AG04450 (cell line): Measurements from ENCODE around the gene PLEKHA8. TPM values are rescaled to one million over a fixed set of nuclear protein-coding genes. Genes with fewer than 3 reads are reported as not detected.

ENCODE experiments used
- CTCF ChIA-PET: fragments of 300-600, 350-600 bp; formaldehyde crosslinking; extraction: SDS; loops from one replicate; lab custom pipeline; 2022; ENCODE audit warnings: antibody characterized with exemption, inconsistent platforms; lab: Charles Lee
- POLR2A ChIA-PET: fragments of 350-600 bp; formaldehyde crosslinking; extraction: SDS; loops from one replicate; lab custom pipeline; 2021; ENCODE audit warnings: antibody characterized with exemption, inconsistent platforms; lab: Yijun Ruan, JAX
- DNase-seq: peaks from one replicate; pipeline ENCODE4 v3.0.0-alpha.2; 2011; ENCODE audit warnings: low read depth, low spot score
- H3K27ac ChIP-seq: one replicate; pipeline ENCODE4 v1.5.1; 2012; ENCODE audit warnings: low read depth, low read length, control low read depth
- H3K27me3 ChIP-seq: one replicate; pipeline ENCODE4 v1.6.0; 2012; ENCODE audit warnings: low read length; ENCODE audit not compliant: control insufficient read depth, insufficient read depth
- H3K4me3 ChIP-seq: 2 replicates; pipeline ENCODE4 v1.5.1; 2011; ENCODE audit warnings: mild to moderate bottlenecking, low read depth, low read length, control low read depth
- H3K9me3 ChIP-seq: 2 replicates; pipeline ENCODE4 v1.5.1; 2012; ENCODE audit warnings: low read length; ENCODE audit not compliant: control insufficient read depth, insufficient read depth
- polyA plus RNA-seq: library from polyadenylated mRNA; depleted of rRNA; stranded (reverse); fragments of >200 nt; gene quantifications from 2 replicates; pipeline ENCODE4 v1.2.3, GENCODE V29; 2011
- TF ChIP-seq, protein P1 (sequence below): IDR thresholded peaks from 2 replicates; pipeline ENCODE4 v1.5.1; 2011; ENCODE audit warnings: low read depth, low read length, control low read depth, inconsistent platforms

The PLEKHA8 gene
- polyA plus RNA-seq, 1 experiment: 12.6 TPM

DNA sequence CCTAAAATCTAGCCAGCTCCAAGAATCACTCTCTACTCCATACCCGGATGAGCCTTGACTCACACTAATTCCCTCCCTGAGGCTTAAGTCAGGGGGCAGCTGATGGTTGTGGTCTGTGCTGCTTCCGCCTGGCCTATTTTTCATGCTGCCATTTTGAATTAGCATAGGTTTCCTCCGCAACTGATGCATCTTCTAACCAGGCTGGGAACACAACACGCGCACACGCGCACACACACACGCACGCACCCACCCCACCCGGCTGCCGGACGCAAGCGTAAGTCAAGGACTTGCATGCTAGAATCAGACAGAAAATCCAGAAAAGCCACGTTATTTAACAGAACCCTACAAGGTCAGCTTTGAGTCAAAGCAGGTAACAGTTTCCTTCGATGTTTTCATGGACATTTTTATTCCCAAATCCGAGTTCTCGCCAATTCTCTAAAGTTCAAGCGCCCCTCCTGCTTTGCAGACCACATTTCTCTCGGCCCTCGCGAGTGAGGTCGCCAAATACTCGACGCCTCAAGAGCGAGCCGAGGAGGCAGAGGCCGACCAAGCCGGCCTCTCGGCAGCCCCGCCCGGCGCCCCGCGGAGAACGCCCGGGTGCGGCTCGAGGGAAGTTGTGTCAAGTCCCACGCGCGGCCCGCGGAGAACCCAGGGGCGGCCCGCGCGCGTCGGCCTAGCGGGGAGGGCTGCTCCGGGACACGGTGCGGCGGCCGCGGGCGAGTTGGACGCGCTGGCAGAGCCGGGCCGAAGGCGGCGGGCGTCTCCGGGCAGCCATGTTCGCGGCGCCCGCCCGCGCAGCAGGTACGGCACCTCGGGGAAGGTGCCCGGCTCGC is 39.6 kb upstream of the PLEKHA8 start:
- TF ChIP-seq, protein P1, sequence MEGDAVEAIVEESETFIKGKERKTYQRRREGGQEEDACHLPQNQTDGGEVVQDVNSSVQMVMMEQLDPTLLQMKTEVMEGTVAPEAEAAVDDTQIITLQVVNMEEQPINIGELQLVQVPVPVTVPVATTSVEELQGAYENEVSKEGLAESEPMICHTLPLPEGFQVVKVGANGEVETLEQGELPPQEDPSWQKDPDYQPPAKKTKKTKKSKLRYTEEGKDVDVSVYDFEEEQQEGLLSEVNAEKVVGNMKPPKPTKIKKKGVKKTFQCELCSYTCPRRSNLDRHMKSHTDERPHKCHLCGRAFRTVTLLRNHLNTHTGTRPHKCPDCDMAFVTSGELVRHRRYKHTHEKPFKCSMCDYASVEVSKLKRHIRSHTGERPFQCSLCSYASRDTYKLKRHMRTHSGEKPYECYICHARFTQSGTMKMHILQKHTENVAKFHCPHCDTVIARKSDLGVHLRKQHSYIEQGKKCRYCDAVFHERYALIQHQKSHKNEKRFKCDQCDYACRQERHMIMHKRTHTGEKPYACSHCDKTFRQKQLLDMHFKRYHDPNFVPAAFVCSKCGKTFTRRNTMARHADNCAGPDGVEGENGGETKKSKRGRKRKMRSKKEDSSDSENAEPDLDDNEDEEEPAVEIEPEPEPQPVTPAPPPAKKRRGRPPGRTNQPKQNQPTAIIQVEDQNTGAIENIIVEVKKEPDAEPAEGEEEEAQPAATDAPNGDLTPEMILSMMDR: no peak
- Histone ChIP-seq H3K4me3 (peak overlapping the region; percentile 82), H3K27me3 (no peaks in the 10 kb centered on the region), H3K27ac (peak overlapping the region; percentile 91), H3K9me3 (peaks cover 4% of the 10 kb centered on the region)
- CTCF ChIA-PET: interaction anchor here (1.0 to 2.3 kb wide), 3 partner anchors 11 to 87 kb away, joined by 3 to 11 read pairs (median 10); no protein-coding TSS in a partner anchor
- no peak for DNase-seq
- POLR2A ChIA-PET: no interaction called here

DNA sequence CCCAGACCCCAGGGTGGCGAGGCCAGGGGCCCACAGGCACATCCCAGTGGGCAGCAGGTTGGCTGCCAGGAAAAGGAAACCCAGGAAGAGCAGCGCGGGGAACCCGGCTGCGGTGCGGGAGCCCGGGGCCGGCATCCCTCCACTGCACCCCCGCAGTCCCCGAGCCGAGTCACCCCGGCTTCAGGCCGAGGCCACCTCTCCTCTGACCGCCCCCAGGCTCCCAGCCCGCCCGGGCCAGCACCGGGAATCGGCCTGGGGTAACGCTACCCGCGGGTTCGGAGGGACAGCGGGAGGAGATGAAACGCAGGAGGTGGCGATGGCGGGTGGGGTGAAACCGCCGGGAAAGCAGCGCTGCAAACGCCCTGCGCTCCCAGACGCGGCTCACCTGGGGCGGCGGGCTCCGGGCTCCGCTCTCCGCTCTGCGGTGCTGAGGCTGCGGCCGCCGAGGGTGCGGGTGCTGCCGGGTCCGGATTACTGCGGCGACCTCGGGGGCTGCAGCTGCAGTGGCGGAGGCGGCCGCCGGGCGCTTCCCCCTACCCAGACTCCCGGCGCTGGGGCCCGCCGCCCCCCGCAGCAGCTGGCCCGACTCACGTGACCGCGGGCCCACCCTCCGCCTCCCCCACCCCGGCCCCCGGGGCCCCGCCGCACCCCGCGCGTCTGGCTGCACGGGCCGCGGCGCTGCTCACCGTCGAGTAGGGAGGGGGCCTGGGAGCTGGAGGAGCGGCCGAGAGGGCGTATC is 38.8 kb upstream of the PLEKHA8 start, which contains the start of gene SCRN1:
SCRN1 (minus strand) TSS at position 545 of the 739 bp plus-strand sequence. CDS start 20,734 bp downstream, outside the sequence.
- TF ChIP-seq, protein P1: no peak
- Histone ChIP-seq H3K27me3 (no peaks in the 10 kb centered on the region), H3K4me3 (peak within 1 kb of the TSS; percentile 82), H3K27ac (peak within 1 kb of the TSS; percentile 91), H3K9me3 (peaks cover 4% of the 10 kb centered on the region)
- CTCF ChIA-PET: no interaction called here
- POLR2A ChIA-PET: interaction anchor here (0.7 kb wide), 1 partner anchor 8 kb away, joined by 6 read pairs; no protein-coding TSS in a partner anchor
- no peak for DNase-seq

DNA sequence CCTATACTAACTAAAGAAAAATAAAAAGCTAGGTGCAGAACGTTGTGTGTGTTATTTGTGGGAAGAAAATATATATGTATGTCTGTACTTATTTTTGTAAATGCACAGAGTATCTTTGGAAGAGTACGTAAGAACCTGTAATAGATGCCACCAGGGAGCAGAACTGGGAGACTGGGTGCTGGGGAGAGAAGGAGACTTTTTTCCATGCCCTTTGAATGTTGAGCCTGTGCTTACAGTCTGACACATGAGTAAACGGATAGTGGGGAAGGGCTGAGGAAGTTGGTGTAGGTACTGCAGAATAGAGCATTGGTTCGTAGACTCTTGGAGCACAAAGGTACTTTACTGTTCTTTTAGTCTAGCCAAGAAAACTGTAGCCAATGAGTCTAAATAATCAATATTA is 37.3 kb upstream of the PLEKHA8 start:
- TF ChIP-seq, protein P1: no peak
- DNase-seq: no peak
- peaks cover 4% of the 10 kb centered on the region for H3K9me3 ChIP-seq
- H3K4me3 ChIP-seq: no peak overlapping the region
- CTCF ChIA-PET: interaction anchor here (1.0 kb wide), 1 partner anchor 72 kb away, joined by 3 read pairs; no protein-coding TSS in a partner anchor
- H3K27me3 ChIP-seq: no peaks in the 10 kb centered on the region
- POLR2A ChIA-PET: interaction anchor here (0.6 kb wide), 1 partner anchor 490 kb away, joined by 3 read pairs; no protein-coding TSS in a partner anchor
- no peak overlapping the region for H3K27ac ChIP-seq

DNA sequence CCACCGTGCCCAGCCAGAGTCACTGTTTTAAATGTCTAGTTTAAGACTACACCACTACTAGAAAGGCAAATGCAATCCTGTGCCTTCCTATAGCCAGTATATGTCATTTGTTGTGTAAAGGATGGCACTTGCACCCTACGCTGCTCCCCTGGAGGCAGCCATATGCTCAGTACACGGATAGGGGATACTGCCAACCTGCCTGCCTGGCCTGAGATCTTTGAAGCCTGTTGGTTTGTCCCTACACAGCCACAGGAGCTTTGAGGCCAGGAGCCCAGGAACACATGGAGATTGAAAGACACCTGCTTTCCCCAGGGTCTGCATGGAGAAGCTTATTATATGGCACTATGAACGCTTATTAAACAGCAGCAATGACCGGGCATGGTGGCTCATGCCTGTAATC is 36.3 kb upstream of the PLEKHA8 start:
- TF ChIP-seq, protein P1: no peak
- H3K27me3 ChIP-seq: no peaks in the 10 kb centered on the region
- H3K9me3 ChIP-seq: peaks cover 6% of the 10 kb centered on the region
- POLR2A ChIA-PET: no interaction called here
- no peak overlapping the region for H3K27ac ChIP-seq
- CTCF ChIA-PET: interaction anchor here (0.9 to 1.3 kb wide), 3 partner anchors 71 to 73 kb away, joined by 3 to 4 read pairs (median 3); no protein-coding TSS in a partner anchor
- no peak overlapping the region for H3K4me3 ChIP-seq
- no peak for DNase-seq
